HG03565 (cell line): ENCODE data around the gene USP19.

Experiments
- ATAC-seq: cut with Tn5 transposase; IDR thresholded peaks from one replicate; pipeline ENCODE4 v1.9.1; 2021; ENCODE audit warnings: mild to moderate bottlenecking, moderate library complexity; ENCODE audit not compliant: unreplicated experiment

Gene USP19

DNA sequence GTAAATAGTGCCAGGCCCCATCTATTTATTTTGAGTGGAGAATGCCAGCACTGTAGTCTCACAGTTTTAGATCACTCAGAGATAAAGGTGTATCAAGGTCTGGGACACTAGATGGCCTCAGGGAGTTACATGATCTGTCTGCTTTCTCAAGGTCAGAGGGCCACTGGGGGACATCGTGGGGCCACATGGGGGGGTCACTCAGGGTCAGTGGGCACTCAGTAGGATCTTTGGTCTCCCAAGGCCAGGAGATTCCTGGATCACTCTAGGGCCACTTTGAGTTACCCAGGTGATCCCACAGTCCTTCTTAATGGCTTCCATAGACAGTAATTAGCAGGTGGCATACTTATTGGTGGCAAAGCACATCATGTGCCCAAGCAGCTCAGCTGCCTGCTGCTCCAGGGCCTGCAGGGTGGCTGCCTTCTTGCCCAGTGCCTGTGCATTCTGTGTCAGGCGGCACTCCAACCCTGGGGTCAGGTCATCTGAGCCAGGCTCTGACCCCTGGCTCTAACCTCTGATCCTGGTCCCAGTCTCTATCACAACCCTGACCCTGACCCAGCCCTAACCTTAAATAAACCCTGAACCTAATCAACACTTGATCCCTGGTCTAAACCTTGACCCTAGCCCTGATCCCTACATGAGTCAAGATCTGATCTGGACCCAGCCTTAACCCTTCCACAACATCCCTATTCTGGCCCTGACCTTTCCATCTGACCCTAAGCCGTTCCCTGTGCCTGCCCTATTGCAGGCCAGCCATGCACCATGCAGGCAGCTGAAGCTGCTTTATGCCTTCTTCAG, 14.0 kb upstream of the USP19 start:
- ATAC-seq, result no peak

DNA sequence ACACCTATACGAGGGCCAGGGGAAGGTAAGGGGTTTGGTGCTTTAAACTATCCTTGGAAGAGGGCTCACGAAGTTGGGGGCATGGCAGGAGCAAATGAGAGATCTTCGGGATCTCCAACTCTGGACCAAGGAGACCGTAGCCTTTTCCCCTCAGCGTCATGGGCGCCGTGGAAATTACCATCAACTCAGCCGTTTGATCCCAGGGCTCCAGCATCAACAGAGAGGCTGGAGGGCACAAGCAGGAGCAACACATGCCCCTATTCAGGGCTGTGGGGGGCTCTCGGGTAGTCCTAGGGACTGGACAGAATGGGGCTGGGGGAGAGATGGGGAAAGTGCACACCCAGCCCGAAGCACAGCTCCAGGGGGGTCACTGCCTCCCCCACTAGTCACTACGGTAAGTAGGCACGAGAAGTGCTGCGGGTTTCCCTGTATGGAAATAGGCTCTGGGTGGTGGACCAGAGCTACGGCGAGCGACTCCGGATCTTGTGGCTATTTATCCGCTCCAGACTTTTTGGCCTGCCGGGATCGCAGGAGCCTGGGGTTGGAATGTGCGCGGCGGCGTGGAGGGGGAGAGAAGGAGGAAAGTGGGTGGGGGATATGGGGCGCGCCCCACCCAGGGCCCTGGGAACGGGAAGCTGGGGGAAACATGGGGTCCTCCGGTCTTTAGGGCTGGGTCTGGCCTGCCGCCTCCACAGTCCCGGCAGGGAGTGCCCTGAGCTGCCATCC, 12.8 kb upstream of the USP19 start:
- no peak for ATAC-seq

DNA sequence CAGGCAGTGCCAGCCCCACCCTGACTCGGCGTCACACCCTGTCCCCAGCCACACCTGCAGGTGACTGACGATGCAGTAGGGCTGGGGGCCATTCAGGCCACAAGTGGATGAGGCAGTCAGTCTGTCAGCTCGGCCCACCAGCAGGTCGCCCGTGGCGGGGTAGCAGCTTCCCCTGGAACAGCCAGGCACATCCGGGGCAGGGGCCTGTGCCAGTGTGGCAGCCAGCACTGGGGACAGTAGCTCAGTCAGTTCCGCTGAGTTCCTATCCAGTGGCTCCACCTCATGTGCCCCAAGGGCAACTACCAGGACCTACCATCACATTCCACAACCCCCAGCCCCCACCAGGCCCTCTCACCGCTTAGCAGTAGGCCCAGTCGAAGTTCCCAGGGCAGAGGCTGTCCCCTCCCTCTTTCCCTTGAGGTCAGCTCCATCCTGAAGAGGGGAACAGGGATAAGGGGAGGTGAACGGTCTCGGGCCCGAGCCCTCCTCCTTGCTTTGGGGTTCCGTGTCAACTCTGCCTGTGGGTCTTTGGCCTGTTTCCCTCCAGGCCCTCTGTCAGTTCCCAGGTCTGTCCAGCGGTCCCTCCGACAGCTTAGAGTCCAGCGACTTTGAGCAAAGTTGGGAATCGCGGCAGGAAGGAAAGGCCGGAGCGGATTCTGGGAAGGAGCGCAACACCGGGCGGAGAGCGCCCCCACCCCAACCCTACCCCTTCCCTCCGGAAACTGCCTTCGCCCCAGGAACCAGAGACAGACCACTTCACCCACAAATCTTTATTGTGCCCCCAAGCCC, 12.0 kb upstream of the USP19 start, which contains the start of gene LAMB2:
LAMB2 (minus strand) TSS at position 614 of the 789 bp plus-strand sequence; CDS start at position 431, 183 bp downstream.
- no peak for ATAC-seq

DNA sequence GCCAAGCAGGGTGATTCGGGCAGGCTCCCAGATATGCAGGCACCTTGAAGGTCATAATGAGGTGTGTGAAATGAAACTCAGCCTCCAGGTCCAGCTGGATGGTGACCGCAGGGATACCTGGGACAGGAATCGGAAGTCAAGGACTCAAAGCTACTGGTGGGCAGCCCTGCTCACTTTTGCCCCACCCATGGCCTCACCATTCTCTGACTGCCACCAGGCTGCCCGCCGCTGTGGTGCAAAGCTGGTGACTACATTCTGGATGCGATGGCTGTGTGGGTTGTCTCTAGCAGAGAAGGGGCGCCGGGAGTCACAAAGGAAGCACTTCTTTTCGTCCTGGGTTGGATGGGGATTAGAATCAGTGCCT, 11.4 kb upstream of the USP19 start:
- no peak for ATAC-seq

GRCh38 chr3:49131576-49131975, 11.0 kb upstream of the USP19 start:
- ATAC-seq, result no peak

GRCh38 chr3:49131040-49131439, 10.4 kb upstream of the USP19 start:
- no peak for ATAC-seq

- ATAC-seq, result no peak
These were observed 4.5 kb upstream of the USP19 start for GRCh38 chr3:49124991-49125670.

GRCh38 chr3:49124203-49124602, 3.6 kb upstream of the USP19 start:
- no peak for ATAC-seq

- no peak for ATAC-seq
These were observed 3.1 kb upstream of the USP19 start for GRCh38 chr3:49123687-49124086.

- ATAC-seq, result no peak
These were observed 2.4 kb upstream of the USP19 start for GRCh38 chr3:49122886-49123545.

DNA sequence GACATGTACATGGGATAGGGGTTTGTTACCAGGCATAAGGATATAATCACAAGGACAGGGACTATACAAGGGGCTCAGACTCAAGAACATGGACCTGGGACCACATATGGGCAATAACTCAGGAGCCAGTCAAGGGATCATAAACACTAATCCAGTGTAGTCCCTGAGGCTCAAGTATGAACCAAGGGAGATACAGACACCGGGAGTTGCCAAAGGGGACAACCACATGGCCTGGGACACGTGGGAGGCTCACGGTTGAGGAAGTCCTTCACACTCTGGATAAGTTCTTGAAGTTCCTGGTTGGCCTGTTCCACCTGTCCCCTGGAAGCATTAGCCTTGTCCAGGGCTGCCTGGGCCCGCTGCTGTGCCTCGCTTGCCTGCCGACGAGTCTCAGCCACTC, 1.8 kb upstream of the USP19 start:
- no peak for ATAC-seq

DNA sequence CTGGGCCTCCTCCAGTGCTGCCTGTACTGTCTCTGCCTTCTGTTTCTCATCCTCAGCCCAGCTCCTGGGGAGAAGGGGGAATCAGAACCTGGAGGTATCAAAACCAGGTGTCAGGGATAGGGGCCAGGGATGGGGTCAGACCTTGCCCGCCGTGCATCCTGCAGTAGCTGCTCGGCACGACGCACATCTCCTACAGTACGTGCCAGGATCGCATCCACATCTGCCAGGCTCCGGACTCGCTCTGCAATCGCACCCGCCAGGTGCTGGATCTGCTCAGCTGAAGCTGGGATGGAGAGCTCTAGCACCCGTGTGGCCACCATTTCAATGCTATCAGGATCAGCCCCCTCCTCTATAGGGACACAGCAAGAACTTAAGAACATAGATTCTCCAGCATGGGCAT, 1.4 kb upstream of the USP19 start:
- ATAC-seq, result no peak

- ATAC-seq, result no peak
These were observed 611 bp upstream of the USP19 start for GRCh38 chr3:49121132-49121736.

- ATAC-seq, result no peak
These were observed 556 bp downstream of the USP19 start for GRCh38 chr3:49120096-49120437.

DNA sequence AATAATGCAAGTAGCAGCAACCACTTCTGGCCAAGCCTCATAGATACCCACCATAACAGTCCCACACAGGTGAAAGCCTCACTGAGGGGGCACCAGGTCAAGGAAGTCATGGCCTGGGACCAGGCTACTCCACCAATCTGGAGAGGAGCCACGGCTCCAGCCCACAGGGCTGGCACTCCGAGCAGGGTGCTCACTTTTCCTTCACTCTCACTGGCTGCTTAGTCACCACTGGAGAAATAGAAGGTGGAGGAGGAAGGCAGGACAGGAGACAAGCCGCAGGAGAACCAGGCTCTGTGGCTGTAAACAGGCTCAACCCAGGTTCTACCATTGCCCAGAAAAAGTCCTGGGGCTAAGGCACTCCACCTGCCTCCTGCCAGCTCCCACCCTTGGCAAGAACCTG, 1.2 kb downstream of the USP19 start:
- no peak for ATAC-seq

DNA sequence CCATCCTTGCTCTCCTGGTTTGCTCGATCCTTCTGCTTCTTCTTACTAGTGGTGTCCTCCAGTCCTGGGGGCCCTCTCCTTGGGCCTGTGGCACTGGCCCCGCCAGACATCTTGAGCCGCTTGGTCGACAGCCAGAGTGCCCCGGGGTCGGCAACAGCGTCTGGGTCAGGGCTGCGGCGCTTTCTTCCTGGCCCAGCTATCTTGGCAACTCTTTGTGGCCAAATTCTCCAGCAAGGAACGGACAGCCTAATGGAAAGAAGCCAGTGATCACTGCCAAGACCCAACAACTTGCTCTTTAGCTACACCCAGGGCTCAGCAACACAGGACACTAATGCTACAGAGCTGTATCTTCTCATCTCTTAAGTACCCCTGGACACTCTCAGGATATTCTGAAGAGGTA, 1.6 kb downstream of the USP19 start:
- ATAC-seq, result no peak

DNA sequence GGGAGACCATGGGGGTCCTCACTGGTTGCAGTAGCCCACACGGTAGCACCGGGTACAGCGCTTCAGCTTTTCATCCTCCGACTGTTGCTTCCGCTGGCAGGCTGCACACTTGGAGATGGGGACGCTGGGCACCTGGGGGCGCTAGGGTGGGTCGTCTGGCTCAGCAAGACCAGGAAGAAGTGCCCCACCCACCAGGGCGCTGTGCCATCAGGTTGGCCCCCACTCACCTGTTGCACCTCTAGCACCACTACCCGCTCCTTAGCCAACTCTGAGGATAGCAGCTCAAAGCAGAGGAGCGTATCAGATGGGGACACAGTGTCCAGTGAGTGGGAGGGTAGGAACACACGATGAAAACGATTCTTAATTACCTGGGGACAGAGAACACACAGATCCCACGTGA, 8.4 kb downstream of the USP19 start:
- no peak for ATAC-seq

- no peak for ATAC-seq
These were observed 9.3 kb downstream of the USP19 start for GRCh38 chr3:49111347-49111746.

- ATAC-seq, result no peak
These were observed 9.8 kb downstream of the USP19 start for GRCh38 chr3:49110780-49111179.

- no peak for ATAC-seq
These were observed 12.3 kb downstream of the USP19 start for GRCh38 chr3:49108346-49108745.
